Right forelimb (tissue), 1 donor: Measurements from ENCODE around the gene CCDC71.

ENCODE experiments used
- DNase-seq: peaks from one replicate; pipeline ENCODE4 v3.0.0-alpha.2; 2018

The CCDC71 gene

DNA sequence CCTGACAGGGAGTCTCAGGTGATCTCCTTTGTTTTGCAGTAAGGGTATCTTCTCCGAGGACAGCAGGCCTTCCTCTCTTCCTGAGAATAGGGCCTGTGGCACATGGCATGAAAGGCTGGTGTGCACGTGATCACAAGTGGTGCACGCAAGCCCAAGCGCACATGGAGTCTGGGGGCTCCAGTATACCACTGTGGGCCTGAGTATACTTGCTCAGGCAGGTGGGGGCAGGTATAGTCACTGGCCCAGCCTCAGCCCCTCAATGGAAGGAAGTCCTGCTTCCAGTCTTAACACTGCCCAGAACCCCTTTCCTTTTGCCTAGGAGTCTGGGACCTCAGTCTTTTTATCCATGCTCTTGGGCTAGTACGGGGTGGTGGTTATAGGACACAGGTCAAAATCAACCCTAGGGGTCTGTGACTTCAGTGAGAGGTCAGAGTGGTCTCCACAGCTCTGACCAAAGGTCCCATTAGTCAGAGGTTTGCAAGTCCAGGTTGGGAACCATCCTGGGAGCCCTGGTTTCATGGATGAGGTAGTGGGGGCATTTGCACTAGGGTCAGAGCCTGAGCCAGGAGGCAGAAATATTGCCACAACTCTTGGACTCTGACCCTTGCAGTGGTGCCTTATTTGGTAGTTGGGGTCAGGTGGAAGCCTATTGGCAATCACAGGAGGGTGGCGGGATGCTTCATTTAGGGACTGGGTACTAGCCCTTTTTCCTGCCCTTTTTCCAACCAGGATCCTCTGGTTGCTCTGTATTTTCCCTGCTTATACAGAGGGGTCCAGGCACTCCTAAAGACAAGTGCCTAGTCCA, 823 bp upstream of the CCDC71 start:
- no peak for DNase-seq

DNA sequence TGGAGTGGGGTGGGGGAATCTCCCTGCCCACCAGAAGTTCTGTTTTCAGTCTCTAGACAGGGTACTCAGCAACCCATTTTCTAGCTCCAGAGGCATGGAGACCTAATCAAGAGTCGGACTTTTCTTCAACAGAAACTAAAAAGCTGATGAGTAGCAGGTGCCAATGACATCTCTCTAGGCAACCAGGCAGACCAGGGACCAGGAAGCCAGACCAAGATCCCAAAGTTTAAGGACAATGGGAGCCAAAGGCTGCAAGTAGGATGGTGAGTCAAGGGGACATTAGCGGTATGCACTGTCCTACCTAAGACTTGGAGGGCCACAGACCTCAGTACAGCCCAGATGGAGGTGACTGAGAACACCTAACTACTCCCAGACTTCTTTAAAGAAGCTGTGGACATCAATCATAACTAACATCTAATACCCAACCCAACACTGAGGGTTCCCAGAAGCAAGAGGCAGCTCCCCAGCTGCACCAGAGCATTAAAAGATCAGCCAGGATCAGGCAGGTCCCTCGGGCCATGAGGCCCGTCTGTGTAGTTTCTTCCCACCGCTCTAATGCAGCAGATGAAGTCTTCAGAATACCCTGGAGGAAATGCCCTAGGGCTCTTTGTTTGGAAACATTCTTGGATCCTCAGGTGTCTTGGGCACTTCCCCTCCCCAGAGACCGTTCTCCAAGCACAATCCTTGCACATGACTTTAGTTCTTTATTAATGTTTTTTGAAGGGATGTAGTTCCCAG, 979 bp downstream of the CCDC71 start:
- DNase-seq, result no peak

DNA sequence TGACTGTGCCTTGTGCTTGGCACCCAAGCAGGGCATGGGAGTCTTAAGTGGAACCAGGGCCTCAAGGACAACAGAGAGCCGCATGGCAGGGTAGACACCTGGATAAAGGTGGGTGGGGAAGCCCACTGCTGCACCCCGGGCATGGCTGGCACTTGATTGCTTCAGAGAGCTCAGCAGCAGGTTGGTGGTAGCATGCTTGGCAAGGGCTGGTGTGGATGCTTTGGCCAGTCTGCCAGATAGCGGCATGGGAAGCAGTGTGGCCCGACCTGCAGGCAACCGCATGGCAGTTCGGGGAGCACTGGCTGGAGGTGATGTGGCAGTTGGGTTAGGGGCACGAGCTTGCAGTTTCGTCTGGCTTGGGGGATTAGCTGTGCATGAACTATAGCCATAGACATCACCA, 2.5 kb downstream of the CCDC71 start:
- DNase-seq, result no peak

DNA sequence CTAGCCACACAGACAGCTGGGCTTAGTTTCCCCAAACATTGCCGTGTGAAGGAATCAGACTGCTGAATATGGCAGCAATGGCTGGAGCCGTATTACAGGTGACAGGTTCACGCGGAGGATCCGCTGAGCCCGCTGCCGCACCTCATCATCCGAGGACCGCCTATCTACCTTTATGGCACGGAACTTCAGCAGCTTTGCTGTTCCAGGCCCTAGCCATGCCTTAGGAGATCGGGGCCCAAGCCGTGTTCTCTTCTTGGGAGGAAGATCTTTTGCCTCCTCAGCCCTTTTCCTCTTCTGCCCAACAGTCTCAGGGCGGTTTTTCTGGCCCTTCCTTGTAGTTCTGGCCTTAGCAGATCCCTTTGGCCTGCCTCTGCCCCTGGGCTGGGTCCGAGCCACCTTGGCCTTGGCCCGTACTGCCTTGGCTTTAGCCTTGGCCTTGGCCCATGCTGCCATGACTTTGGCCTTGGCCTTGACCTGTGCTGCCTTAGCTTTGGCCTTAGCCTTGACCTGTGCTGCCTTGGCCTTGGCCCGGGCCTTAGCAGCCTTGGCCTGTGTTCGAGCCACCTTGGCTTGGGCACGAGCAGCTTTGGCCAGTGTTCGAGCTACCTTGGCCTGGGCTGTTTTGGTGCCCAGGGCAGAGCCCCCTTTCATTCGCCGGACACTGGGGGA, 3.2 kb downstream of the CCDC71 start:
- no peak for DNase-seq

DNA sequence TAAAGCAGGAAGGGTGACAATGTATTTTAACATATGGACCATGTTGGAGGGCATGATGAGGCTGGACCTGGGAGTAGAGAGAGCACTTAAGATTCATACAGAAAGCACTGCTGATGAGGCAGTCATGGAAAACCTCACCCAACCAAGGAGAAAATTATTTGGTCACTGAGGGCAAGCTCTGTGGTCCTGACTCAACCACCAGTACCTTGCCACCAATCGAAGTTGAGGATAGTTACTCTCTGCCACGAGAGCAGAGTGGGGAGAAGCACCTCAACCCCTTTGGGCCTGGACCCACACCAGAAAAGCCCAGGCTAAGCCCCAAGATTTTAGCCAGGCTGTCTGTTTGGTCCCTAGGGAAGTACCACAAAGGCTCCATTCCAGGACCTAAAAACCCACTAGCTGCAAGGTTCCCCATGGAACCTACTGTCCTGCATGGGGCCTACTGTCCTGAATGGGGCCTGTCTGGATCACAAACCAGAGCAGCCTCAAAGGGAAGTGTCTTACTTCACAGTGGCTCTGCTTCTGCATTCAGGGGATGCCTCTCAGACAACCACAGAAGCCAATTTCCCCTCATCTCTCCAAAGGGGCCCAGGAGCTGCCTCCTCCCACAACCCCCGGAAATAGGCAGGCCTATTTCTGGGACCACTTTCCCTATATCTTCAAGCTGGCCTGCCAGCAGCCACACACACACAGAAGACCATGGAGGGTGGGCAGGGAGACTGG, 4.2 kb downstream of the CCDC71 start:
- DNase-seq, result no peak

DNA sequence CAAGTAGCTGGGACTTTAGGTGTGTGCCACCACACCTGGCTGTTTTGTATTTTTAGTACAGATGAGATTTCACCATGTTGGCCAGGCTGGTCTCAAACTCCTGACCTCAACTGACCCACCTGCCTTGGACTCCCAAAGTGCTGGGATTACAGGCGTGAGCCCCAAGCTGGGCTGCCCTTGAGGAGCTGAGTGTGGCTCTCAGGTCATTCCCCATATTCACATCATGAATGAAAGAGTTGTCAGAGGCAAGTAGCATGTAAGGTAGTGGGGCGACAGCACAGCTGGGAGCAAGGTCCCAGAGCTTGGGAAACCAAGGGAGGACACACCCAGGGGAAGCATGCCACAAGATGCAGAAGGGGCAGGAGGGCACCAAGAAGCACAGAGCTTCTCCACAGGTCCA, 4.9 kb downstream of the CCDC71 start:
- no peak for DNase-seq

DNA sequence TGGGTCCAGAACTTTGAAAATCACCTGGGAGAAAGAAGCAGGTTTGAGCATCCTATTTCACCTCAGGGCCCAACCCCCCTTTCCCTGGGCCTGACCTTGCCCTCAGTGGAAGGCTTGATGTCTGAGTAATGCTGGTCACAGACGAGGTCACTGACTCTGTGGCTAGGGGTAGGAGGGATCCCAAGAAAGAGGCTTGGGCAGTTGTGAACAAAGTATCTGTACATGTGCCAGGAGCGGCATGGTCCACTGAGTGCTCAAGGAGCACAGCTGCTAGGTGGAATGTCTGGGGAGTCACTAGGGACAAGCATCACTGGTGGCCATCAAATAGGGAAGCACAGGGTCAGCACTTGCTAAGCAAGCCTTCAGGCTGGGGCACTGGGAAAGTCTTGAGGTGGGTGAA, 7.3 kb downstream of the CCDC71 start:
- DNase-seq, result peak; percentile 25

DNA sequence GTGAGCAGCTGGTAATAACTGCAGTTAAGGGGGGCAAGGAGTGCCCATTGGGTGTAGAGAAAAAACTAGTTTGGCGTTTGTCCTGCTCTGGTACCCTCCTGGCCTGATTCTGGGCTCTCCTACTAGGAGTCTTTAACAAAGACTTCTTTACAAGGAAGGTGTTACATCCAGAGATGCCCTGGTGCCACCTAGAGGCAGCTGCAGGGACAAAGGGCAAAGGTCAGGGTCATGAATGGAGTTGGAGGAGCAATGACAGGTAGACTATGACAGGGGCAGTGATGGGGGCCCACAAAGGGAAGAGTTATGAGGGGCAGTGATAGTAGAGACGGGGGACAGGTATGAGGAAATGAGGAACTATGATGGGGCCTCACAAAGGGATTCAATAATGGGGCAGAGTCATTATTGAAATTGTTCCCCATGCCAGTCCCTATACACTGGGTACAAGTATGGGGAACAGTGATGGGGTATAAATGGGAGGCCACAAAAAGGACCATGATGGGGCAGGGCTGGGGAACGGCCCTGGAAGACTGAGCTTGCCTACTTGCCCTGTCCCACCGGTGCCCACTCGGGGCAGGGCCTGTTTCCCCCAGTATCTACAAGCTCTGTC, 7.9 kb downstream of the CCDC71 start:
- DNase-seq, result no peak

DNA sequence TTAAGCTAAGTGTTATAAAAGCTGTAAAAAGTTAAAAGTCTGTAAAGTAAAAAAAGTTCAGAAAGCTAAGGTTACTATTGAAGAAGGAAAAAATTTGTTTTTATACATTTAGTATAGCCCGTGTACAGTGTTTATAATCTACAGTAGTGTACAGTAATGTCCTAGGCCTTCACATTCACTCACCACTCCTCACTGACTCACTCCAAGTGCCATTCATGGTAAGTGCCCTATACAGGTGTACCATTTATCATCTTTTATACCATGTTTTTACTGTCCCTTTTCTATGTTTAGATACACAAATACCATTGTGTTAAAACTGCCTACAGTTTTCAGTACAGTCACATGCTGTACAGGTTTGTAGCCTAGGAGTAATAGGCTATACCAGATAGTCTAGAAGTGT, 8.8 kb downstream of the CCDC71 start:
- no peak for DNase-seq

DNA sequence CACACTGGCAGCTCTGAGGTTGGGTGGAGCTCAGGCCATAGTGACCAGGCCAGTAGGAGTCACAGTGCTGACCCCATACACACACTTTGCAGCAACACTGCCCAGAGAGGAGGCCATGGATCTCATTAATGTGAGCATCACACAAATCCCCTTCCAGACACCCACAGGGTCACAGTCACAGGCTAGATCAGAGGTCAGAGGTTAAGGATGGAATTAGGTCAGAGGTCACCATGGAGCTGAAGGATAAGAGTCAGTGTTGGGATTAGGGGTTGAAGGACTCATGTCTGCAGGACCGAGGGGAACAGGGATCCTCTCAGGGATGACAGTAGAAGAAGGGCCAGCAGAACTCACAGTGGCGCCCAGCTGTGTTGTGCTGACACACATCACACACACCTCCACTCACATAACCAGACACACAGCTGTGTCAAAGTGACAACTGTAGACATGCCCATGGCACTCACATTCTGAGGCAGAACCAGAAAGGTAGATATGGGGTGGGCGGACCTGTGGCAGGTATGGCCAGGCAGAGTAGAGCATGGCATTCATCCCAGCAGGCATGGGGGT, 12.7 kb downstream of the CCDC71 start:
- no peak for DNase-seq

DNA sequence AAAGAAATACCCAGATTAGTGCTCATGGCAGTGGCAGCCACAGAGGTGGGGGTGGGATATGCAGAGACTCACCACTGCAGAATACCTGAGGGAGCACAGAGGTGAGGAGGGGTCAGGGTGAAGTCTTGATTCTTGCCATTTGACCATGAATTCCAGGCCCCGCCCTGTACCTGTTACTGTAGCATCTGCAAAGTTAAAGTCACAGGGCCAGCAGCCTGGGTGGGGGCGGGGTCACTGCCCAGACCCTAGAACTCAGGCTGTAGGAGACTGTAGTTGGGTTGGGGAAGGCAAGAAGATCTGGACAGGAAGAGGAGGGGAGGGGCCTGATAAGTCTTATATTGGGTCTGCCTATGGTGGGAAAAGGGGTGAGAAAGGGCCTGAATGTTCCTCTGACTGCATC, 14.5 kb downstream of the CCDC71 start:
- no peak for DNase-seq

DNA sequence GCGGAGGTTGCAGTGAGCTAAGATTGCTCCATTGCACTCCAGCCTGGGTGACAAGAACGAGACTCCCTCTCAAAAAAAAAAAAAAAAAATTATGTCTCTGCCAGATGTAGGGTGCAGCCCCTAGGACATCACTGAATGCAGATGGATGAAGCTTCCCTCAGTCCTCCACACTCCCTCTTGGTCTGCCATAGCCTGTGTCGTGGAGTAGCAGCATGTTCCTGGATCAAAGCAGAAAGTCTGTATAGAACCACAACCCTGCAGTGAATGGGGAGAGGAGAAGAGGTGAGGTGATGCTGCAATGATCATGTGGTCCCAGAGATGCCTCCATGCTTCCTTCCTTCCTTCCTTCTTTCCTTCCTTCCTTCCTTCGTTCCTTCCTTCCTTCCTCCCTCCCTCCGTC, 18.0 kb downstream of the CCDC71 start:
- DNase-seq, result no peak

DNA sequence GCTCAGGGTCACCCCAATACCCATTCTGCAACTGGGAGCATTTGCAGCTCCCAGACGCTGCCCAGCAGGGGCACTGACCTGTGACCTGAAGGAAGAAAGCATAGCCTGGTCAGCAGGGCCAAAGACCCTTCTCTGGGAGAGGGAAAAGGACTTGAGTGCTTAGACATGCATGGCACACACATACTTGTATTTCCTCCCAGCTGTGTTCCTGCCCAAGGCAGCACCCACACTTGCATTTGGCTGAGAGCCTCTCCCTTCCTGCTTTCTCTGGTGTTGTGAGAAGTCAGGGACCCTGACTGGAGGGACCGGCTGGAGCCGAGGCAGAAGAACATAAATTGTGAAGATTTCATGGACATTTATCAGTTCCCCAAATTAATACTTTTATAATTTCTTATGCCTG, 26.1 kb downstream of the CCDC71 start:
- no peak for DNase-seq

DNA sequence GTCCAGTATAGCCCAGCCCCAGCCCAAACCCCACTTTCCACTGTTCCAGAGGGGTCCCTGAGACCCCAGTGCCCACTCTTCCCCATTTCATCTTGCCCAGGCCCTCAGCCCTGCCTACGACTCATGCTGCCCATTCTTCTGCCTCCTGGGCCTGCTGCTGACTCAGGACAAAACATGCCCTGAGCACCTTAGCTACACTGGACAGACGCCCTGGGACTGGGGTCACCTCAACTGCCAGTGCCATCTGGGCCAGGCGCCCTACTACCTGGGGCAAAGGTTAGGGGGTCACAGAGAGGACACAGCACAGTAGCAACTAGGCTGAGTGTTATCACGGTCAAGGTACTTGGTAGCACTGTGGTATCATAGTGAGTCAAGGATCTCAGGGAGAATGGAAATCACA, 30.6 kb downstream of the CCDC71 start:
- no peak for DNase-seq

DNA sequence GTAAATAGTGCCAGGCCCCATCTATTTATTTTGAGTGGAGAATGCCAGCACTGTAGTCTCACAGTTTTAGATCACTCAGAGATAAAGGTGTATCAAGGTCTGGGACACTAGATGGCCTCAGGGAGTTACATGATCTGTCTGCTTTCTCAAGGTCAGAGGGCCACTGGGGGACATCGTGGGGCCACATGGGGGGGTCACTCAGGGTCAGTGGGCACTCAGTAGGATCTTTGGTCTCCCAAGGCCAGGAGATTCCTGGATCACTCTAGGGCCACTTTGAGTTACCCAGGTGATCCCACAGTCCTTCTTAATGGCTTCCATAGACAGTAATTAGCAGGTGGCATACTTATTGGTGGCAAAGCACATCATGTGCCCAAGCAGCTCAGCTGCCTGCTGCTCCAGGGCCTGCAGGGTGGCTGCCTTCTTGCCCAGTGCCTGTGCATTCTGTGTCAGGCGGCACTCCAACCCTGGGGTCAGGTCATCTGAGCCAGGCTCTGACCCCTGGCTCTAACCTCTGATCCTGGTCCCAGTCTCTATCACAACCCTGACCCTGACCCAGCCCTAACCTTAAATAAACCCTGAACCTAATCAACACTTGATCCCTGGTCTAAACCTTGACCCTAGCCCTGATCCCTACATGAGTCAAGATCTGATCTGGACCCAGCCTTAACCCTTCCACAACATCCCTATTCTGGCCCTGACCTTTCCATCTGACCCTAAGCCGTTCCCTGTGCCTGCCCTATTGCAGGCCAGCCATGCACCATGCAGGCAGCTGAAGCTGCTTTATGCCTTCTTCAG, 31.5 kb downstream of the CCDC71 start:
- no peak for DNase-seq

DNA sequence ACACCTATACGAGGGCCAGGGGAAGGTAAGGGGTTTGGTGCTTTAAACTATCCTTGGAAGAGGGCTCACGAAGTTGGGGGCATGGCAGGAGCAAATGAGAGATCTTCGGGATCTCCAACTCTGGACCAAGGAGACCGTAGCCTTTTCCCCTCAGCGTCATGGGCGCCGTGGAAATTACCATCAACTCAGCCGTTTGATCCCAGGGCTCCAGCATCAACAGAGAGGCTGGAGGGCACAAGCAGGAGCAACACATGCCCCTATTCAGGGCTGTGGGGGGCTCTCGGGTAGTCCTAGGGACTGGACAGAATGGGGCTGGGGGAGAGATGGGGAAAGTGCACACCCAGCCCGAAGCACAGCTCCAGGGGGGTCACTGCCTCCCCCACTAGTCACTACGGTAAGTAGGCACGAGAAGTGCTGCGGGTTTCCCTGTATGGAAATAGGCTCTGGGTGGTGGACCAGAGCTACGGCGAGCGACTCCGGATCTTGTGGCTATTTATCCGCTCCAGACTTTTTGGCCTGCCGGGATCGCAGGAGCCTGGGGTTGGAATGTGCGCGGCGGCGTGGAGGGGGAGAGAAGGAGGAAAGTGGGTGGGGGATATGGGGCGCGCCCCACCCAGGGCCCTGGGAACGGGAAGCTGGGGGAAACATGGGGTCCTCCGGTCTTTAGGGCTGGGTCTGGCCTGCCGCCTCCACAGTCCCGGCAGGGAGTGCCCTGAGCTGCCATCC, 32.7 kb downstream of the CCDC71 start:
- peak; percentile 91 for DNase-seq

DNA sequence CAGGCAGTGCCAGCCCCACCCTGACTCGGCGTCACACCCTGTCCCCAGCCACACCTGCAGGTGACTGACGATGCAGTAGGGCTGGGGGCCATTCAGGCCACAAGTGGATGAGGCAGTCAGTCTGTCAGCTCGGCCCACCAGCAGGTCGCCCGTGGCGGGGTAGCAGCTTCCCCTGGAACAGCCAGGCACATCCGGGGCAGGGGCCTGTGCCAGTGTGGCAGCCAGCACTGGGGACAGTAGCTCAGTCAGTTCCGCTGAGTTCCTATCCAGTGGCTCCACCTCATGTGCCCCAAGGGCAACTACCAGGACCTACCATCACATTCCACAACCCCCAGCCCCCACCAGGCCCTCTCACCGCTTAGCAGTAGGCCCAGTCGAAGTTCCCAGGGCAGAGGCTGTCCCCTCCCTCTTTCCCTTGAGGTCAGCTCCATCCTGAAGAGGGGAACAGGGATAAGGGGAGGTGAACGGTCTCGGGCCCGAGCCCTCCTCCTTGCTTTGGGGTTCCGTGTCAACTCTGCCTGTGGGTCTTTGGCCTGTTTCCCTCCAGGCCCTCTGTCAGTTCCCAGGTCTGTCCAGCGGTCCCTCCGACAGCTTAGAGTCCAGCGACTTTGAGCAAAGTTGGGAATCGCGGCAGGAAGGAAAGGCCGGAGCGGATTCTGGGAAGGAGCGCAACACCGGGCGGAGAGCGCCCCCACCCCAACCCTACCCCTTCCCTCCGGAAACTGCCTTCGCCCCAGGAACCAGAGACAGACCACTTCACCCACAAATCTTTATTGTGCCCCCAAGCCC, 33.5 kb downstream of the CCDC71 start, which contains the start of gene LAMB2:
Gene LAMB2, minus strand, starts transcription at position 614 of the 789 bp plus-strand sequence. Its CDS starts 183 bp downstream, at position 431.
- peak; percentile 84 for DNase-seq

DNA sequence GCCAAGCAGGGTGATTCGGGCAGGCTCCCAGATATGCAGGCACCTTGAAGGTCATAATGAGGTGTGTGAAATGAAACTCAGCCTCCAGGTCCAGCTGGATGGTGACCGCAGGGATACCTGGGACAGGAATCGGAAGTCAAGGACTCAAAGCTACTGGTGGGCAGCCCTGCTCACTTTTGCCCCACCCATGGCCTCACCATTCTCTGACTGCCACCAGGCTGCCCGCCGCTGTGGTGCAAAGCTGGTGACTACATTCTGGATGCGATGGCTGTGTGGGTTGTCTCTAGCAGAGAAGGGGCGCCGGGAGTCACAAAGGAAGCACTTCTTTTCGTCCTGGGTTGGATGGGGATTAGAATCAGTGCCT, 34.1 kb downstream of the CCDC71 start:
- DNase-seq, result no peak

DNA sequence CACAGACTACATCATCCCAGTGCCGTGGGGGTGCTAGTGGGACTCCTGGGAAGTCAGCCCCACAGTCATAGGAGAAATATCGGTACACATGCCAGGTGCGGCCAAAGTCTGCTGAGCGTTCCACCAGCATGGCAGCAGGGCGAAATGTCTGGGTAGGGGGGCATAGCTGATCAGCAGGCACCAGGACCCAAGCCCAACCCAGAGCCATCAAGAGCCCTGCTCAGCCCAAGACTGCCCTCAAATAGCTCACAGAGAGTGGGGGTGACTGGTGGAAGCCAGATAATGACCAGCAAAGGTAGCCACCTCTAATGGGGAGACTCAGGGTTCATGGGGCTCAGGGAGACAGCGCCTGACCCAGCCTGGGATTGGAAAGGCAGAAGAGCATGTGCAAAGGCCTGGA, 34.6 kb downstream of the CCDC71 start:
- no peak for DNase-seq

DNA sequence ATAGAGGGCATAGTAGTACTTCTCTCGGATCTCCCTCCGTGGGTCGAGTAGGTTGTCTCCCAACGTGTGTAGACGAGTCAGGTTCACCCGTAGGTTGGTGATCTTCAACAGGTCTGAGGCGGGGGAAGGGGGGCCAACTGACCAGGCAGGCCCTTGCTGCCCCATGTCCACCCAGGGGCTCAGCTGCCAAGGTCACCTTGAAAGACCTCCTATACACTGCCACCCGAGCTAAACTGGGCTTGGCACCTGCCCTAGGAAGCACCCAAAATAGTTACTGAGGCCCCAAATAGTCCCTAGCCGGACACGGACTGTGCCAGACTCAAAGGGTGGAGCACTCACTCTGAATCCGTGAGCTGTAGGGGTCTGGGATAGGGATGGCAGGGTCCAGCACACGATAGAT, 35.1 kb downstream of the CCDC71 start:
- DNase-seq, result no peak
